ENCODE data around the gene RNF224.
A peak's percentile ranks its signal among the peaks of the same experiment; 100 is the strongest.

The RNF224 gene

GRCh38 chr9:137221506-137222111 lies 5.7 kb upstream of the RNF224 start:
- peaks cover 7% of the 10 kb centered on the region for H3K4me1 ChIP-seq (ENCODE audit: control insufficient read depth, insufficient read depth, low read length)
- DNase-seq (ENCODE audit: low read depth, low spot score) = no peak
- no peaks in the 10 kb centered on the region for H3K36me3 ChIP-seq (ENCODE audit: control insufficient read depth, insufficient read depth, low read length)
- no CpG with 5 or more reads among the region's 61 CpGs for WGBS (ENCODE audit: insufficient coverage, insufficient read length)
- H3K9me3 ChIP-seq (ENCODE audit: control insufficient read depth, insufficient read depth, low read length) = no peaks in the 10 kb centered on the region
- no peaks in the 10 kb centered on the region; the same call in 1 of the 2 replicates for H3K27me3 ChIP-seq (ENCODE audit: control insufficient read depth, insufficient read depth, low read length)
- H3K4me3 ChIP-seq (ENCODE audit: low read length) = peak overlapping the region; percentile 49; the same call in 1 of the 2 replicates
- no peak overlapping the region for H3K27ac ChIP-seq (ENCODE audit: low read length)

GRCh38 chr9:137222190-137223077 lies 4.9 kb upstream of the RNF224 start, which contains the start of gene RNF208:
Gene RNF208 (minus strand): TSS chr9:137222240. CDS start chr9:137221212, 1,028 bp downstream.
- Histone ChIP-seq H3K27ac (ENCODE audit: low read length) (no peak within 1 kb of the TSS), H3K9me3 (ENCODE audit: control insufficient read depth, insufficient read depth, low read length) (no peaks in the 10 kb centered on the region), H3K4me3 (ENCODE audit: low read length) (peak within 1 kb of the TSS; percentile 49; the same call in 1 of the 2 replicates), H3K36me3 (ENCODE audit: control insufficient read depth, insufficient read depth, low read length) (no peaks in the 10 kb centered on the region), H3K27me3 (ENCODE audit: control insufficient read depth, insufficient read depth, low read length) (no peaks in the 10 kb centered on the region; the same call in 1 of the 2 replicates), H3K4me1 (ENCODE audit: control insufficient read depth, insufficient read depth, low read length) (peaks cover 6% of the 10 kb centered on the region)
- no peak for DNase-seq (ENCODE audit: low read depth, low spot score)
- WGBS (ENCODE audit: insufficient coverage, insufficient read length) = no CpG with 5 or more reads among the region's 88 CpGs

DNA sequence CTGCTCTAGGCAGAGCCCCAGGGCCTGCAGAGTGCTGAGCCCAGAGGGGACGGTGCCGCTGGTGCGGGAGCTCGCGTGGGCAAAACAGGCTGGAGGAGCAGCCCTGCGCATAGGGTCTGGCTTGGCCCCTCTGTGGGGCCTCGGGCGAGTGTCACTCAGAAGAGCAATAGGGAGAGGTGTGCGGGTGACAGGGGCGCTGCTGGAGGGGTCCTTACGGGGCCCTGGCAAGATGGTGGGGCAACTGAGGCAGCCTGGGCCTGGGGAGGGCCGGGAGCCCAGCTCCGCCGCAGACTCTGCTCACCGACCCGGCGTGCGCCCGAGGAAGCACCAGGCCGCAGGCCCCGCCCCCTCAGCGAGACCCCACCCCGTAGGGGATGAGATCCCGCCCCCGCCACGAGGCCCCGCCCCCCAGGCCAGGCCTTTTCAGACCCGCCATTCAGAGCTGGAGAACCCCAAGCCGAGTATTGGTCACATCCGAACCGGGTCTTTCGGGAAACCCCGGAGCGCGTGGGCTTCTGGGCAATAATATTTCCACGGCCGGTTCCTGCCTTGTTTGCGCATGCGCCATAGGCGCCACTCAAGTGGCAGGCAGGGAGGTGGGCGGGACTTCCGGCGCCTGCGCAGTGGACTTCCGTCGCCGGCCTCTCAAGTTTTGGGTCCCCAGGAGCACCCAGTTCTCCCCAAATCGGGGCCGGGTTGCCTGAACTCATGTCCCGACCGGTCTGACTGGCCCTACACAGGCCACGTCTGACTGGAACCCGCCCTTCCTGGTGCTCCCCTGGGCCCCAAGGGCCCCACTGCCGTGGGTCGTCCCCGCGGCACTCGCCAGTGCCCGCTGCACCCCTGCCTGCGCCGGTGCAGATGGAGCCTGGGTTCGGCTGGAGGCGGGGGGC lies 4.0 kb upstream of the RNF224 start:
- Histone ChIP-seq H3K9me3 (ENCODE audit: control insufficient read depth, insufficient read depth, low read length) (no peaks in the 10 kb centered on the region), H3K36me3 (ENCODE audit: control insufficient read depth, insufficient read depth, low read length) (no peaks in the 10 kb centered on the region), H3K27ac (ENCODE audit: low read length) (no peak overlapping the region), H3K4me1 (ENCODE audit: control insufficient read depth, insufficient read depth, low read length) (peaks cover 7% of the 10 kb centered on the region), H3K4me3 (ENCODE audit: low read length) (peak overlapping the region; percentile 71), H3K27me3 (ENCODE audit: control insufficient read depth, insufficient read depth, low read length) (no peaks in the 10 kb centered on the region; the same call in 1 of the 2 replicates)
- WGBS (ENCODE audit: insufficient coverage, insufficient read length) = no CpG with 5 or more reads among the region's 63 CpGs
- DNase-seq (ENCODE audit: low read depth, low spot score) = peak; percentile 90

- Histone ChIP-seq H3K27ac (ENCODE audit: low read length) (no peak within 1 kb of the TSS), H3K9me3 (ENCODE audit: control insufficient read depth, insufficient read depth, low read length) (no peaks in the 10 kb centered on the region), H3K4me3 (ENCODE audit: low read length) (peak within 1 kb of the TSS; percentile 71; the same call in 1 of the 2 replicates), H3K36me3 (ENCODE audit: control insufficient read depth, insufficient read depth, low read length) (no peaks in the 10 kb centered on the region), H3K27me3 (ENCODE audit: control insufficient read depth, insufficient read depth, low read length) (no peaks in the 10 kb centered on the region; the same call in 1 of the 2 replicates), H3K4me1 (ENCODE audit: control insufficient read depth, insufficient read depth, low read length) (peaks cover 6% of the 10 kb centered on the region)
- no peak for DNase-seq (ENCODE audit: low read depth, low spot score)
- no CpG with 5 or more reads among the region's 23 CpGs for WGBS (ENCODE audit: insufficient coverage, insufficient read length)
Measured at GRCh38 chr9:137224830-137225694, 2.2 kb upstream of the RNF224 start, which contains the start of gene CYSRT1. Gene CYSRT1 (plus strand): TSS chr9:137225174. CDS start chr9:137225622, 448 bp downstream.

GRCh38 chr9:137225699-137226331 lies 1.5 kb upstream of the RNF224 start:
- Histone ChIP-seq H3K4me1 (ENCODE audit: control insufficient read depth, insufficient read depth, low read length) (peaks cover 6% of the 10 kb centered on the region), H3K9me3 (ENCODE audit: control insufficient read depth, insufficient read depth, low read length) (no peaks in the 10 kb centered on the region), H3K36me3 (ENCODE audit: control insufficient read depth, insufficient read depth, low read length) (no peaks in the 10 kb centered on the region), H3K27me3 (ENCODE audit: control insufficient read depth, insufficient read depth, low read length) (no peaks in the 10 kb centered on the region; the same call in 1 of the 2 replicates), H3K4me3 (ENCODE audit: low read length) (no peak overlapping the region), H3K27ac (ENCODE audit: low read length) (no peak overlapping the region)
- WGBS (ENCODE audit: insufficient coverage, insufficient read length) = no CpG with 5 or more reads among the region's 21 CpGs
- DNase-seq (ENCODE audit: low read depth, low spot score) = no peak

DNA sequence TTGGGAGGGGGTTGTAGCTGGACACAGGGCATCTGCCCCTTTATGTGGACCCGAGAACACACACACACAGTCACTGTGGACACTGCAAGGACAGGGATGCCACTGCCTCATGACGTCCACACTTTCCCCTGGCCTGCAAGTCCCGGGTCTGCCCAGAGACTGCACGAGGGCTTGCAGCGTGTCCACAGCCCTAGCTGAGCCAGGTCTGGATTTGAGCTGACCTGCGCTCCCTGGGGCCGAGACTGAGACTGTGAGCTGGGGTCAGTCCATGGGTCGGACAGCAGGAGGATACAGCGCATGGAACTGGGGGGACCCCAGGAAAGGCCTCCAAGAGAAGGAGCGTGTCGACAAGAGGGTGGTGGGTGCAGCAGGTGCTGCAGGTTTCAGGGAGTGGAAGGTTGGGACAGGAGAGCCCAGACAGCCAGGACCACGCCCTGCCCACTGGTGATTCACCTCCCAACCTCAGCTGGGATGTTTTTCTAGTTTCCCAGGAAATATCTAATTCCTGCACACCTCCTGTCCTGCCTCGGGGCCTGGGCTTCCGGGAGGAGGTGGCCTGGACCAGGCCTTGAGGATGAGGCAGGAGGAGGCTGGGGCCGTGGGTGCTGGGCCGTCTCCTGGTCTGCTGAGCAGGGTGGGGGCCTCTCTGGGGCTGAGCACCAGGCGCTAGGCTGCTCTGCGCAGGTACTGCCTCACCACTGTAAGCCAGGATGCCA lies 806 bp upstream of the RNF224 start:
- Histone ChIP-seq H3K27me3 (ENCODE audit: control insufficient read depth, insufficient read depth, low read length) (no peaks in the 10 kb centered on the region; the same call in 1 of the 2 replicates), H3K4me1 (ENCODE audit: control insufficient read depth, insufficient read depth, low read length) (peaks cover 6% of the 10 kb centered on the region), H3K27ac (ENCODE audit: low read length) (no peak overlapping the region)

DNA sequence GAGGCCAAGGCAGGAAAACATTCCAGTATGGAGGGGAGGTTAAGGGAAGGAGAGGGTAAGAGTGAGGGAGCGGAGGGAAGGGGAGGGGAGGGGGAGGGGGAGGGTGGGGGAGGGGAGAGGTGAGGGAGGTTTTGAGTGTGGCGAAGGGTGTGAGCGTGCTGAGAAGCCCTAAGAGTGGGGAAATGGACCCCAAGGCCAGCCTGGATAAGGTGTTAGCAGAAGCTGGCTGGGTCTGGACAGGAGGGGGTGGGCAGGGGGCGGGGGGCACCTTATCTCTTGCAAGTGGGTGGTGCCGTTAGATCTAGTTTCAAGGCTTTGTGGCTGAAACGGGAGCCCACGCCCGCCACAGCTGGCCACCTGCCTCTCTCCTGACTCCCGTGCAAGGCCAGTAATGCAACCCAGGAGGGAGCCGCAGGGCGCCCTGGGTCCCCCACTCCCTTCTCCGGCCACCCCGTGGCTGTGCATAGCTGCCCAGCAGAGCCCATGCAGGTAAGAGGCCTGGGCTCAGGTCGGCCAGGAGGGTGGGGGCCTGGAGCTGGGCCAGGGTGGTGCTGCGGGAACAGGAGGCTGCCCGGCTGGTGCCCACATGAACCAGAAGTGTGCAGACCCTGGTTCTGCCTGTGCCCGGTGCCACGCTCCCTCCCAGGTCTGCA lies 677 bp downstream of the RNF224 start:
- no peaks in the 10 kb centered on the region for H3K36me3 ChIP-seq (ENCODE audit: control insufficient read depth, insufficient read depth, low read length)
- H3K27me3 ChIP-seq (ENCODE audit: control insufficient read depth, insufficient read depth, low read length) = no peaks in the 10 kb centered on the region
- H3K27ac ChIP-seq (ENCODE audit: low read length) = no peak overlapping the region
- no peaks in the 10 kb centered on the region for H3K9me3 ChIP-seq (ENCODE audit: control insufficient read depth, insufficient read depth, low read length)
- WGBS (ENCODE audit: insufficient coverage, insufficient read length) = no CpG with 5 or more reads among the region's 18 CpGs
- peaks cover 2% of the 10 kb centered on the region for H3K4me1 ChIP-seq (ENCODE audit: control insufficient read depth, insufficient read depth, low read length)
- no peak for DNase-seq (ENCODE audit: low read depth, low spot score)
- no peak overlapping the region for H3K4me3 ChIP-seq (ENCODE audit: low read length)

More for the DNA sequence above, 806 bp upstream of the RNF224 start:
- no peaks in the 10 kb centered on the region for H3K36me3 ChIP-seq (ENCODE audit: control insufficient read depth, insufficient read depth, low read length)
- H3K9me3 ChIP-seq (ENCODE audit: control insufficient read depth, insufficient read depth, low read length) = no peaks in the 10 kb centered on the region
- H3K4me3 ChIP-seq (ENCODE audit: low read length) = no peak overlapping the region
- DNase-seq (ENCODE audit: low read depth, low spot score) = no peak
- no CpG with 5 or more reads among the region's 18 CpGs for WGBS (ENCODE audit: insufficient coverage, insufficient read length)

- H3K9me3 ChIP-seq (ENCODE audit: control insufficient read depth, insufficient read depth, low read length) = no peaks in the 10 kb centered on the region
- no peak overlapping the region for H3K4me3 ChIP-seq (ENCODE audit: low read length)
- no peaks in the 10 kb centered on the region for H3K36me3 ChIP-seq (ENCODE audit: control insufficient read depth, insufficient read depth, low read length)
- no peak for DNase-seq (ENCODE audit: low read depth, low spot score)
- H3K27ac ChIP-seq (ENCODE audit: low read length) = no peak overlapping the region
- no peaks in the 10 kb centered on the region for H3K27me3 ChIP-seq (ENCODE audit: control insufficient read depth, insufficient read depth, low read length)
- H3K4me1 ChIP-seq (ENCODE audit: control insufficient read depth, insufficient read depth, low read length) = peaks cover 2% of the 10 kb centered on the region; the same call in 1 of the 2 replicates
- WGBS (ENCODE audit: insufficient coverage, insufficient read length) = no CpG with 5 or more reads among the region's 29 CpGs
Measured at GRCh38 chr9:137228506-137228967, 1.2 kb downstream of the RNF224 start.

Measured in iPS DF 6.9 (cell line).